Measurements from ENCODE around the gene MYBPHL. TPM values are rescaled to one million over a fixed set of nuclear protein-coding genes. Genes with fewer than 3 reads are reported as not detected.
A peak's percentile ranks its signal among the peaks of the same experiment; 100 is the strongest.
"Not testable (repeated sequence)": the region's sequence is repeated elsewhere in the genome, so short reads cannot be mapped to it uniquely, and the experiment has no call there.

MYBPHL gene
- polyA plus RNA-seq, 12 donors = 0.26 to 1.3 (median 0.55) TPM; not detected in 2

DNA sequence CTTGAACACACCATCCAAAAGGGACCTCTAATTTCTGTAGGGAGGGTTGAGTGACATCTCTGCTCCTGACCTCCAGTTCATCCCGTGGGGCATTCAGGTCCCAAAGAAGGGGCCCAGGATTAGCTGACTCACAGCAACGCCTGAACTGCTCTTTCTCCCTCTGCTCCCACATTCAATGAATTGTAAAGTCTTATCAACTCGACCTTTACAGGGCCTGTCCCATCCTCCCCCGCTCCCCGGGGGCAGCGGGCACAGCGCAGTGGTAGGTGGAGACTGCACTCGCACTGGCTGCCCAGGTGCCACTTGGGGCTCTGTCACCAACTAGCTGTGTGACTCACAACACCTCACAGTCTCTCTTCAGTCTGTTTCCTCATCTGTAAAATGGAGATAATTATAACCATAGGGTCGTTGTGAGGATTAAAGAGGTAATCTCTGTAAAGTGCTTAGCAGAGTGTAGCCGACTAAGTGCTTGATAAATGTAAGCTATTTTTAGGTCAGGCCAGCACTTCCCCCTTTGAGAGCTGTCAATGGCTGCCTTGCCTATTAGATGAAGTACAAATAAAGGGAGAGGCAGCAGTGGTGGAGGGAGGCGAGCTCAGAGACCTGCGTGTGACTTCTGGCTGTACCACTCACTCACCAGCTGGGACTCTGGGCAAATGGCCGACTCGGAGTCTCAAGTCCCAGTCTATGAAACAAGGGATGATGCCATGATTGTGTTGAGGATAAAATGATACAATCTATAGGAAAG lies 637 bp upstream of the MYBPHL start:
- DNase-seq = no peak

DNA sequence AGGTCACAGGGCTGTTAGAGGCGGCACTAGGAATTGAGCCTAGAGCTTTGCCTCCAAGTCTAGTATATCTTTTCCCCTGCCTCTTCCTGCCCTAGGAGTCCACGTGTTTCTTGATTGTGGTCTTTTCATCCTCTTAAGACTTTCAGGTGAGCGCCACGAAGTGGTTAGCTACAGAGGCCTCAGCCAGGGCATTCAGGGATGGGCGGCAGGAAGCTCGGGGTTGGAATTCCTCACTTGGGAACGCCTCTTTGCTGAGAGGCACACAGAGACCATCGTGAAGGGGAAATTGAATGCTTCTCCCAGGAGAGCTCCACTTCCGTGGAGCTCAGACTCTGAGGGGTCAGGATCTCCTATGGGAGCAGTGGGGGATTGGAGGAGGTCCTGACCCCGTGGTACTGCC lies 820 bp downstream of the MYBPHL start:
- DNase-seq = not testable (repeated sequence)

- DNase-seq = no peak
These were observed 2.4 kb downstream of the MYBPHL start for GRCh38 chr1:109304226-109304920.

DNA sequence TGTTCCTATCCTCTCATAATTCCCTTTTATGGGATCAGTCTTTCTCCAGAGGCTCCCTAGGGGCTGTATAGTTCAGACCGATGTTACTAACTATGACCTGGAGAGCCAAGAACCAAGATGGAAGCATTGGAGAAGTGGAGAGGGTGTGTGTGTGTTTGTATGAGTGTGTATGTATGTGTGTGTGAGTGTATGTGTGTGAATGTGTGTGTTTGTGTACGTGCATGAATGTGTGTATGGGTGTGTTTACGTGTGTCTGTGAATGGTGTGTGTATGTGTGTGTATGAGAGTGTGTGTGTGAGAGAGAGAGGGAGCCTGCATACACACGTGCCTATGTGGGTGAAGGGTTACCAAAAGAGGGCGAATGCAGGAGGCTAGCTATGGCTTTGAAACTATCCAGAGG lies 4.9 kb downstream of the MYBPHL start:
- no peak for DNase-seq

GRCh38 chr1:109300650-109301151 lies 6.1 kb downstream of the MYBPHL start:
- no peak for DNase-seq

GRCh38 chr1:109299558-109300343 lies 7.1 kb downstream of the MYBPHL start:
- peak; percentile 75 for DNase-seq

DNA sequence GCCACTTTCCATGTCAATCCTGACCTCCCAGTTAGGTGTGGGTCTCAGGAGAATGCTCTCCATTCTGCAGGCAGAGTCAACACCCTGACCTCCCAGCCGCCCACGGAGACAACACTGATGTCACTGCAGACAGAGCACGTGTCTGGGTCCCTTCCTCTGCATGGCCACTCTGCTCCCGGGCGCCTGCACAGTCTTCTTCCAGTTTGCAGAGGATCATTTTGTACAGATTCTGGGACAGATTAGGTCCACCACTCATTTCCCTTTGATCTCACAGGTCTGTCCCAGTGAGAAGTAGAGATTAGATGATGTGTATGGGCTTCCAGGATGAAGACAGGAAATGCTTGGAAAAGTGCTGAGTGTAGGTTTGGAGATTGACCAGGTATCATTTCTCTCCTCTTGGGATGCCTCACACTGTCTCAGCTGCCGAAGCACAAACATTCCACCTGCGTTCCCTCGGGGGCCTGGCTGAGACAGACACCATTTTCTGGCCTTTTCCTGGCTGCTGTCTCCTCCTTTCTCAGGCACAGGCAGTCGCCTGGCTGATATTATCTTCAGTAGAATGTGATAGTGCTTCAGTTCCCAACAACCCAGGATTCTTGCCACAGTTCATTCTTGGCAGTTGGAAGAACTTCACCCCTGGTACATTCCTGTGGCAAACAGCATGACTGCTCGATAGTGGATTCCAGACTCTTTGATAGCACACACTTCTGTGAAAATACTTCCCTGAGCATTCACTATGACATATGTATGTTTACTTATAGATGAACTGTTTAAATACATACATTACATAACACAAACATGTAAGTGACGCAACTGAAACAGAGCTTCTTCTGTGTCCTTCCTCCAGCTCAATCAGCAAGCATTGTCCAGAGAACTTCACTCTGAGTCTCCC lies 7.9 kb downstream of the MYBPHL start:
- DNase-seq = peak; percentile 21

DNA sequence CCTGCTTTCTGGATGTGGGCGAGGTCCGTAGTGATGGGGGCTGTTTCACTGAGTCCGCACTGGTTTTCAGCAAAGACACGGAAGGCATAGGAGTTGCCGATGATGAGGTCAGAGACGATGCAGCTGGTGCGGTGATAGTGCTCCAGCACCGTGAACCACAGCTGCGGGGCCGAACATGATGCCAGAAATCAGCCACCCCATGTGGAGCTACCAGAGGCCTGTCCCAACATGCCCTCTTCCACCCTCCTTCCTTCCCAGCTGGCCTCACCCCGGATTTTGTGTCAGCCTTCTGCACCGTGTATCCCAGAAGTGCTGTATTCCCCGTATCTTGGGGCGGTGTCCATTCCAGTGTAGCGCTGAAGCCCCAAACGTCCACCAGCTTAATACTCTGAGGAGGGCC lies 10.0 kb downstream of the MYBPHL start:
- DNase-seq = no peak

DNA sequence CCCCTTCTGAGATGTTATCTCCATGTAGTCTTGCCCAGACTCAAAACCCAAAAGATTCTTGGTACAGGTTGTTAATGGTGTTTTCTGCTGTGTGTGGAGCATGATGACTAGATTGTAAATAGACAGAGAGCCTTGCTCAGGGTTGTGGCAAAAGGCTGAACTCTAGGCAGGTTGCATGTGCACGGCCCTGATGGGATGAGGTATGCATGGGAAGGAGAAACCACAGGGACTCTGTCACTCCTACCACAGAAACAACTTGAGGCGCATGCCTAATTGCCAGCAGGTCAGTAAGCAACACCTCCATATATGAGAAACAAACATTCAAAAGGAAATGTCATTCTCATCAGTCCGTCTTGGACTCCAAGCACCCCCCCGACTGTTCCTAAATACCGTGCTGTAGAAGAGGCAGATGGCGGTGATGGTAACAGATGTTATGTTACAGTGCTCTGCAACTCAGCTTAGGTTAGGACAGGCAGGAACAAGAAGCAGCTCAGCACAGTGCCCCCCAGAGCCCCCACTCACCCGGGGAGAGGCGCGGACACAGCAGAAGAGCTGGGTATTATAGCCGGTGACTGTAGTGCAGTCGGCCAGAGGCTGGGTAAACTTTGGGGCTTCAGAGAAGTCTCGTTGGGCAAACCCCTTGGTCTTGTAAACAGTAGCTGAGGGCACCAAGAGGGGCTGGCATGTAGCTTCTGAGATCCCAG lies 10.9 kb downstream of the MYBPHL start:
- no peak for DNase-seq

DNA sequence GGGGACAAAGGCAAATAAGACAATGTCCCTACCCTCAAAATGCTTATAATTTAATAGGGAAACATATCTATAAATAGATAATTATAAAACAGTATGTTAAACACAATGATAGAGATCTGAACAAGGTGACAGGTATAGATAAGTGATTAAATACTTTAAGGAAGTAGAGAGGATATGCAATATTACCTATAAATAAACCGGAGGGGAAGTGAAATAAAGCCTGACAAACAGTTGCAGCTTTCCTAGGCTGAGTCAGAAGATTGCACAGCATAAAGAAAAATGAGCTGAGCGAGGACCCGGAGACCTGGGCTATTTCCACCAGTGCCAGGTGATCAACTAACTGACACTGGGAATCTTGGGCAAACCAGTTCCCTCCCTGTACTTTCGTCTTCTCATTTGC lies 12.3 kb downstream of the MYBPHL start:
- DNase-seq = no peak

GRCh38 chr1:109293026-109293425 lies 13.8 kb downstream of the MYBPHL start:
- no peak for DNase-seq

- DNase-seq = no peak
These were observed 14.4 kb downstream of the MYBPHL start for GRCh38 chr1:109292364-109292763.

GRCh38 chr1:109290998-109291397 lies 15.8 kb downstream of the MYBPHL start:
- DNase-seq = no peak

- DNase-seq = no peak
These were observed 16.7 kb downstream of the MYBPHL start for GRCh38 chr1:109290137-109290536.

GRCh38 chr1:109286762-109287161 lies 20.0 kb downstream of the MYBPHL start:
- not testable (repeated sequence) for DNase-seq

GRCh38 chr1:109283748-109284600 lies 22.8 kb downstream of the MYBPHL start:
- DNase-seq = no peak

DNA sequence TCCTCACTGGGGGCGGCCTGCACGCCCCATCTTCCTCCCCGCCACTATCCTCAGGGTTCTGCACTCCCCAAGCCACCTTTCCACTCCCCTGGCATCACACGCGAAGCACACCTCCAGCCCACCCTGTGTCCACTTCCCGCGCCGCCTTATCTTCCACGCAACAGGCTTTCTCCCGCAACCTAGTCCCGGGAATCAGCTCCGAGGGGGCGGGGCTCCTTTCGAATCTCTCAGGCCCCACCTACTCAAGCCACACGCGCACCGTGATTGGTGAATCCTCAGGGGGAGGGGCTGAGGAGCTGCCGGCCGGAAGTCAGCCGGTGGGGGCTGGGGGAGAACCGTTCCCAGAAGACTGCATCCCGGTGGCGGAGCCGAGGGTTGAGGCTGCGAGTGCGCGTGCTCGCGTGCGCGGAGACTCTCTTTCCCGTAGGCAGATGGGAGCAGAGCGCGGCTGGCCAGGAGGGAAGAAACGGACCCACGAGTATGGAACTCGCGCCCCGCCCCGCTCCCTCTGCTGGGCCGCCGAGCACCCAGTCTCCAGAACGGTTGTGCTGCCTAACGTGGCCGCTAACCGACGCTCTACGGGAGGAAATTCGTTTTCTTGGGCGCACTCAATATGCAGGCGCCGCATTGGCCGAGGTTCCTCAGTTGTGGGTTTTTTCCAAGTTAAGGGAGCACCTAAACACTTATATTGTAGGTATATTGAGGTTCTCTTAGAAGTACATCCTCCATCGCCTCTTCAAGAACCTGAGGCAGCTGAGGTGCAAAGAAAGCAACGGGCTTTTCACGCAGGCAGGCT lies 23.7 kb downstream of the MYBPHL start, which contains the start of gene PSRC1:
PSRC1 (minus strand) TSS at position 194 of the 796 bp plus-strand sequence.
- peak; percentile 96 for DNase-seq

DNA sequence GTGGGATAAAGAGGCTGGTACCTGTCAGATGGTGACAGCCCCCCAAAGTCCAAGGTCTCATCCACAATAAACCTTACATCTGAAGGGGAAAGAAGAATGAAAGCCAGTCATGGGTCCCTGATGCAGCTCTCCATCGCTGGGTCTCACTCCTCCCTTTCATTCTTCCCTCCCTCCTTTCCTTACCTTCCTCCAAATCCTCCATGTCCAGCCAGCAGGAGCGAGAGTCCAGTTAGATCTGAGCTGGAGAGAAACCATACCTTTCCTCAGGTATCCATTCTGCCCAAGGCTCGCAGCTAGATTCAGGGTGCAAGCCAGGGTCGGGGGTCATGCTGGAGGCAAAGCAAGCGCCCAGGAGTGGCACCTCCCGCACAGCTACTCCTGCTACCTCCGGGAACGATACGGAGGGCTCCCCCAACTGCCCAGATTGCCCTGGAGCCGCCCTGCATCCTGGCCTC lies 24.3 kb downstream of the MYBPHL start:
- no peak for DNase-seq

Data from muscle of arm (tissue), 12 donors.